Left renal pelvis (tissue), 4 donors: ENCODE data around the gene SIPA1L3. TPM values are rescaled to one million over a fixed set of nuclear protein-coding genes. Genes with fewer than 3 reads are reported as not detected.
"Not testable (repeated sequence)": the region's sequence is repeated elsewhere in the genome, so short reads cannot be mapped to it uniquely, and the experiment has no call there.

Experiments used
- DNase-seq, 4 donors: peaks; one replicate each; pipeline ENCODE4 v3.0.0-alpha.2; 2013; ENCODE audit warnings: low read depth in 4 of 4, low spot score in 3 of 4
- polyA plus RNA-seq, 4 donors: library from polyadenylated mRNA; unstranded; fragments of 120-200 nt; gene quantifications; one replicate each; pipeline ENCODE4 v1.2.1, GENCODE V29; 2013; ENCODE audit not compliant: insufficient read length in 4 of 4

The SIPA1L3 gene
- polyA plus RNA-seq, 4 donors: 12.7 to 24.7 (median 21.9) TPM

- no peak for DNase-seq
Measured at GRCh38 chr19:38018694-38019395, 111.8 kb downstream of the SIPA1L3 start.

GRCh38 chr19:38019396-38019724 is 112.4 kb downstream of the SIPA1L3 start:
- no peak for DNase-seq

GRCh38 chr19:38020311-38020710 is 113.3 kb downstream of the SIPA1L3 start:
- DNase-seq: no peak

DNA sequence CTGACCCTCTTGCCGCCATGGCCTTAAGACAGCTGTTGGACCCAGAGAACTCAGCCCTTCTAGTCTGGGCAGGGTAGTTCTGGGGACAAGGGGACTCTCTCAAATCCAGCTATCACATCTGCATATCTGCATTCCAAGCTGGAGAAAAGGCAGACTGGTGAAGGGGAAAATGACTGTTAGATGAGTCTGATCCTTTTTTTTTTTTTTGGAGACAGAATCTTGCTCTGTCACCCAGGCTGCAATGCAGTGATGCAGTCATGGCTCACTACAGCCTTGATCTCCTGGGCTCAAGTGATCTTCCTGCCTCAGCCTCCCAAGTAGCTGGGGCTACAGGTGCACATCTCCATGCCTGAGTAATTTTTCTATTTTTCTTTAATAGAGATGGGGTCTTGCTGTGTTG is 114.3 kb downstream of the SIPA1L3 start:
- DNase-seq: no peak

GRCh38 chr19:38022791-38023670 is 116.0 kb downstream of the SIPA1L3 start:
- no peak for DNase-seq

- DNase-seq: no peak
Measured at GRCh38 chr19:38023671-38024541, 116.9 kb downstream of the SIPA1L3 start.

DNA sequence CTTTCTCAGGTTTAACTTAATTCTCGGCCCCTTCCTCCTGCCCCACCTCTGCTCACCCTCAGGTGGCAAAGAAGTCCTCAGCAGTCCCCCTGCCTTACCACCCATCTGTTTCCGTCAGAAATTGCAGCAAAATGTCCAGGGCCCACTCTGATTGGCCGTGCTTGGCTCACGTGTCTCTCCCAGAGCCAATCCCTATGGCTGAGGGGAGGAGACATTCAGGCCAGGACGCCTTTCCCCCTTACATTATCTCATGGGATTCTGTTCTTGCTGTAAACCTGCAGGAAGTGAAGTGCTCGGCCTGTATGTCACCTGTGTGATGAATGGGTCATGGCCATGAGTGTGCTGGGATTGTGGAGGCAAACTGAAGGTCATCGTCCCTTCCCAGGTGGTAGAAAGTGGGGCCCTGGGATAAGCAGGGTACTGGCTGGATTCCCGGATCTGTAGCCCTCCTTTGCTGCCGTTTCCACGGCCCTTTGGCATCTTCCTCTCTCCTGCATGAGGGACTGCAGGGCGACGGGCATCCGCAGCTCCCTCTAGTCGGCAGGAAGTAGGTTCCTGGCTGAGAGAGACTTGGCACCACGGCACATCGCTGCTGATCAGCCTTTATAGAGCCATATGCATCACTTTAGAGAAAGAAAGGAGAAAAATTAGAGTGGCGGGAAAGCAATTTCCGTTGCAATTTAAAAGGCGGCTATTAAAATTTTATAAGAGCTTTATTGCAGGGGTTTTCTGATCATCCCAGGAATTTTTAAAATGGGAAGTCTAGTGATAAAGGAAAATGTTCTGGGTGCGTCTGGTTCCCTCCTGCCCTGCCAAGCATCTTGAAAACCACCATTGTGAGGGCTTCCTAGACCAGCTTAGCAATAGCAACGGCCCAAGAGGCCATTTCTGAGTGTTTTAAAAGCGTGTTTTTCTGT is 118.2 kb downstream of the SIPA1L3 start:
- DNase-seq: no peak

DNA sequence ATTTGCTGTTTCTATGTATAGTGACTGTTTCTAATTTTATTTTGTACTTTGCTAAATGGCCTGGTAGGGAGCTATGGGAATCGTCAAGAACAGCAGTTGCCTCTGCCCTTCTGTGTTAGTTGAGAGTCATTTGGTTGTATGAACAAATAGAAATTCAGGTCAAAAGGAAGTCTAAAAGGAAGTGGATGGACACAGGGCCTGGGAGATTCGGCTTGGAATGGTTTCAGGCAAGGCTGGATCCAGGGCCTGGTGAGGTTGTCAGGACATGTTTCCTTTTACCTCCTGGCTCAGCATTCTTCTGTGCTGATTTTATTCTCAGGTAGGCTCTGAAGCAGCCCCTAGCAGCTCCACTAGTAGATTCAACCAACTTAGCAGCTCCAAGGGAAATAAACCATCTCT is 118.9 kb downstream of the SIPA1L3 start:
- no peak for DNase-seq

DNA sequence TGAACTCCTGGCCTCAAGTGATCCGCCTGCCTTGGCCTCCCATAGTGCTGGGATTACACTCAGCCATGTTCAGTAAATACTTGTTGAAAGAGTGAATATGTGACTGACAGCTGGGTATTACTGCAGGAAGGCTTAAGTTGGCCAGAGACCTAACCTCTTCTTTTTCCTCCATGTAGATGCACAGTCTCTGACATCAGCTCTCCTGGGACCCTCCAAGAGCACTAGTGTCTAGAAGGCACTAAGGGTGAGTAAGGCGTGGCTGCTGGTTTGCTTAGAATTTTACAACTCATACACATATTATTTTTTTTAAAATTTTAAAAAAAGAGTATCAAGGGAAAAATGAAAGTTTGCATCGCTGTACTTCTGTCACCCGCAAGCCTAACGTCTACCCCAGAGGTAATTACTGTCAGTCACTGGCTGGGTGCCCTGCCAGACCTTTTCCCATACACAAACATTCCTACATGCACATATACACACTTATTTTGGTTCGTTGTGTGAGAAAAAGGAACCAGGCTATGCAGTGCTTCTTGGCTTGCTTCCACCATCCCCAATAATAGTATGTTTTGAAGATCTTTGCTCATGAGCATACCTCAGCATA is 122.0 kb downstream of the SIPA1L3 start:
- DNase-seq: no peak

DNA sequence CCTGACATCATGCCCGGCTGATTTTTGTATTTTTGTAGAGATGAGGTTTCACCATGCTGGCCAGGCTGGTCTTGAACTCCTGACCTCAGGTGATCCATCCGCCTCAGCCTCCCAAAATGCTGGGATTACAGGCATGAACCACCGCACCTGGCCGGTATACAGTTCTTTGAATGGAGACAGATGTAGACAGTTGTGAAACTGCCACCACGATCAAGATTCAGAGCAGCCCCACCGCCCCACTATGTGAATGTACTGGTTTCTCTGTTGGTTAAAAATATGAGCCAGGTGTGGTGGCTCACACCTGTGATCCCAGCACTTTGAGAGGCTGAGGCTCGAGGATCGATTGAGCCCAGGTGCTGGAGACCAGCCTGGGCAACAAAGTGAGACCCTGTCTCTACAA is 123.0 kb downstream of the SIPA1L3 start:
- not testable (repeated sequence) for DNase-seq

DNA sequence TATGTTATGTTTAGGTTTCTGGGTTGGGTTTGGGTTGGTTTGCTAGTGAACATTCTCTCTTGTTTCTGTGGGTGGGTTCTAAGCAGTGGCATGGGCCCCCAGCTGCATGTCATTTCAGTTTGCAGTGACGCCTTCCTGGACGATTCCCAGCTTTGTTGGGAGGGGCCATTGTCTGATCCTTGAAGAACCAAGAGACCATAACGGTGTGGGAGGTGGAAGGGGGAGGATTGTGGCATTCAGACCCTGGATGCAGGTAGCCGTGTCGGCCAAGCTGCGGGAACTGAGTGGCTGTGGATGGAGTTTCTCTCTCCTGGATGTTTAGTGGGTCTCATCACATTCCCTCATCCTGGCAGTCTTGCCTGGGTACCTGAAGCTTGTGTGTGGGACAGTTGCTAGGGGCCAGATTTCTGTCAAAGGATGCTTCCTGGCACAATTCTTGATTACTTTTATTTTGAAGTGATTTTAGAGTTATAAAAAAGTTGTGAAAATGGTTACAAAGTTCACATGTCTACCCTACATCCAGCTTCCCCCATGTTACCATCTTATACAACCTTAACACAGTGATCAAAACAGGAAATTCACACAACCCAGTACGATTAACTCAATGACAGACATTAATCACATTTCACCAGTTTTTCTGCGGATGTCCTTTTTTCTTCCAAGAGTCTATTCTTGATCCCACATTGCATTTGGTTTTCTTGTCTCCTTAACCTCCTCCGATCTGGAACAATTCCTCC is 123.8 kb downstream of the SIPA1L3 start:
- DNase-seq: no peak

- no peak for DNase-seq
Measured at GRCh38 chr19:38031423-38031770, 124.4 kb downstream of the SIPA1L3 start.

- DNase-seq: no peak
Measured at GRCh38 chr19:38032151-38032550, 125.1 kb downstream of the SIPA1L3 start.

GRCh38 chr19:38032951-38033350 is 125.9 kb downstream of the SIPA1L3 start:
- no peak for DNase-seq

- no peak for DNase-seq
Measured at GRCh38 chr19:38033658-38034491, 126.9 kb downstream of the SIPA1L3 start.

- no peak for DNase-seq
Measured at GRCh38 chr19:38034492-38034860, 127.5 kb downstream of the SIPA1L3 start.

GRCh38 chr19:38035515-38036495 is 128.8 kb downstream of the SIPA1L3 start:
- no peak for DNase-seq
